HepG2 (cell line): ENCODE measurements around the gene SNRPD2. TPM values are rescaled to one million over a fixed set of nuclear protein-coding genes. Genes with fewer than 3 reads are reported as not detected.

ENCODE experiments used
- CREB1 ChIP-seq, 2 experiments: fragments of 450-650 bp in 1 of 2; IDR thresholded peaks; 2 replicates each; pipeline ENCODE4 v1.6.1; 2016 to 2017; ENCODE audit warnings: control low read depth in 1 of 2, mild to moderate bottlenecking in 1 of 2, missing compliant biosample characterization in 1 of 2, missing genetic modification characterization in 1 of 2
- FOXP1 ChIP-seq, 2 experiments: fragments of 450-650 bp in 1 of 2; IDR thresholded peaks; 2 replicates each; pipeline ENCODE4 v1.6.1; 2017 to 2018; ENCODE audit warnings: antibody characterized with exemption in 1 of 2
- HES4 ChIP-seq: sonication (generic); formaldehyde crosslinking; IDR thresholded peaks from 2 replicates; pipeline ENCODE4 v1.9.0; 2021; ENCODE audit warnings: mild to moderate bottlenecking, missing genetic modification reagents, borderline replicate concordance
- IKZF1 ChIP-seq: fragments of 450-650 bp; IDR thresholded peaks from 2 replicates; pipeline ENCODE4 v1.7.1; 2016
- KDM6A ChIP-seq: IDR thresholded peaks from 2 replicates; pipeline ENCODE4 v1.6.1; 2016; ENCODE audit warnings: low read depth
- MATR3 ChIP-seq: sonication (generic); formaldehyde crosslinking; IDR thresholded peaks from 2 replicates; pipeline ENCODE4 v1.4.0; 2020; ENCODE audit warnings: missing genetic modification reagents
- MLLT10 ChIP-seq: sonication (generic); formaldehyde crosslinking; IDR thresholded peaks from 2 replicates; pipeline ENCODE4 v1.4.0; 2020; ENCODE audit warnings: missing genetic modification reagents
- NBN ChIP-seq: fragments of 450-650 bp; conservative IDR thresholded peaks from 2 replicates; pipeline ENCODE4 v1.6.1; 2017
- POLR2A ChIP-seq, 2 experiments: IDR thresholded peaks; 2 replicates each; pipeline ENCODE4 v1.6.1; 2011; ENCODE audit warnings: low read depth in 2 of 2, low read length in 2 of 2, mild to moderate bottlenecking in 1 of 2, moderate library complexity in 1 of 2; ENCODE audit not compliant: insufficient read depth in 1 of 2
- SOX5 ChIP-seq: IDR thresholded peaks from 2 replicates; pipeline ENCODE4 v1.6.1; 2016; ENCODE audit warnings: borderline replicate concordance
- SOX6 ChIP-seq, 2 experiments: fragments of 450-650 bp in 1 of 2; sonication (generic) in 1 of 2; formaldehyde crosslinking in 1 of 2; IDR thresholded peaks; 2 replicates each; pipeline versions ENCODE4 v1.4.0 to v1.6.1; 2017 to 2020; ENCODE audit warnings: antibody characterized with exemption in 1 of 2, mild to moderate bottlenecking in 1 of 2, missing genetic modification reagents in 1 of 2
- SUZ12 ChIP-seq: fragments of 150-350 bp; IDR thresholded peaks from 2 replicates; pipeline ENCODE4 v1.6.1; 2014; ENCODE audit warnings: low read depth, low read length
- TGIF2 ChIP-seq: IDR thresholded peaks from 2 replicates; pipeline ENCODE4 v1.6.1; 2016; ENCODE audit warnings: control low read depth, missing compliant biosample characterization
- TMF1 ChIP-seq: sonication (generic); formaldehyde crosslinking; IDR thresholded peaks from 2 replicates; pipeline ENCODE4 v1.8.1; 2022; ENCODE audit warnings: low read depth, missing genetic modification reagents
- YEATS2 ChIP-seq: sonication (generic); formaldehyde crosslinking; IDR thresholded peaks from 2 replicates; pipeline ENCODE4 v1.4.0; 2020; ENCODE audit warnings: missing genetic modification reagents, borderline replicate concordance
- ZBTB7A ChIP-seq: sonication (generic); formaldehyde crosslinking; IDR thresholded peaks from 2 replicates; pipeline ENCODE4 v1.8.0; 2022; ENCODE audit warnings: mild to moderate bottlenecking, missing genetic modification reagents
- ZNF12 ChIP-seq: sonication (generic); formaldehyde crosslinking; IDR thresholded peaks from 2 replicates; pipeline ENCODE4 v1.5.0; 2020; ENCODE audit warnings: missing genetic modification reagents
- ZNF263 ChIP-seq: sonication (generic); formaldehyde crosslinking; IDR thresholded peaks from 2 replicates; pipeline ENCODE4 v1.4.0; 2020; ENCODE audit warnings: missing genetic modification reagents
- ZNF331 ChIP-seq: sonication (generic); formaldehyde crosslinking; IDR thresholded peaks from 2 replicates; pipeline ENCODE4 v1.4.0; 2020; ENCODE audit warnings: missing genetic modification reagents
- ZNF562 ChIP-seq: sonication (generic); formaldehyde crosslinking; IDR thresholded peaks from 2 replicates; pipeline ENCODE4 v1.8.0; 2022; ENCODE audit warnings: missing genetic modification reagents, borderline replicate concordance
- ZNF614 ChIP-seq: IDR thresholded peaks from 2 replicates; pipeline ENCODE4 v1.6.1; 2018; ENCODE audit warnings: missing biosample characterization, missing genetic modification reagents, inconsistent platforms, borderline replicate concordance
- ZNF772 ChIP-seq: sonication (generic); formaldehyde crosslinking; IDR thresholded peaks from 2 replicates; pipeline ENCODE4 v1.5.0; 2020; ENCODE audit warnings: mild to moderate bottlenecking, missing genetic modification reagents
- polyA plus RNA-seq, 8 experiments: library from polyadenylated mRNA; depleted of rRNA in 3 of 8; stranded (reverse) in 7 of 8; unstranded in 1 of 8; fragments of >200 nt; fragmentation: Illumina TruSeq in 4 of 8; extraction: Trizol in 4 of 8; gene quantifications; 2 replicates each; pipeline versions ENCODE4 v1.2.1 to v1.2.3, GENCODE V29; 2011 to 2016; ENCODE audit warnings: low read depth in 4 of 8, missing spikeins in 1 of 8, mixed read lengths in 1 of 8; ENCODE audit not compliant: insufficient read depth in 1 of 8
- total RNA-seq, 5 experiments: library from RNA; depleted of rRNA; stranded (reverse); fragments of >200 nt; fragmentation: Illumina TruSeq; extraction: Trizol; gene quantifications; 2 replicates each; pipeline ENCODE4 v1.2.3, GENCODE V29; 2016; ENCODE audit warnings: low read depth in 1 of 5
- TF ChIP-seq, protein P1 (sequence below): sonication (generic); formaldehyde crosslinking; IDR thresholded peaks from 2 replicates; pipeline ENCODE4 v1.5.1; 2020; ENCODE audit warnings: missing genetic modification reagents, mild to moderate bottlenecking, borderline replicate concordance
- TF ChIP-seq, protein P2 (sequence below): sonication (generic); formaldehyde crosslinking; IDR thresholded peaks from 2 replicates; pipeline ENCODE4 v1.5.0; 2020; ENCODE audit warnings: missing genetic modification reagents
- TF ChIP-seq, protein P3 (sequence below): sonication (generic); formaldehyde crosslinking; IDR thresholded peaks from 2 replicates; pipeline ENCODE4 v1.5.1; 2020; ENCODE audit warnings: mild to moderate bottlenecking, missing genetic modification reagents, moderate library complexity
- TF ChIP-seq, protein P4 (sequence below): sonication (generic); formaldehyde crosslinking; IDR thresholded peaks from 2 replicates; pipeline ENCODE4 v1.8.0; 2022; ENCODE audit warnings: missing genetic modification reagents, mild to moderate bottlenecking, inconsistent platforms, borderline replicate concordance

SNRPD2 gene
- total and polyA plus RNA-seq, 2 of the 13 experiments (the other 11 are each of a cell fraction or from before 2014, with no cell fraction given) = 299 to 485 TPM

DNA sequence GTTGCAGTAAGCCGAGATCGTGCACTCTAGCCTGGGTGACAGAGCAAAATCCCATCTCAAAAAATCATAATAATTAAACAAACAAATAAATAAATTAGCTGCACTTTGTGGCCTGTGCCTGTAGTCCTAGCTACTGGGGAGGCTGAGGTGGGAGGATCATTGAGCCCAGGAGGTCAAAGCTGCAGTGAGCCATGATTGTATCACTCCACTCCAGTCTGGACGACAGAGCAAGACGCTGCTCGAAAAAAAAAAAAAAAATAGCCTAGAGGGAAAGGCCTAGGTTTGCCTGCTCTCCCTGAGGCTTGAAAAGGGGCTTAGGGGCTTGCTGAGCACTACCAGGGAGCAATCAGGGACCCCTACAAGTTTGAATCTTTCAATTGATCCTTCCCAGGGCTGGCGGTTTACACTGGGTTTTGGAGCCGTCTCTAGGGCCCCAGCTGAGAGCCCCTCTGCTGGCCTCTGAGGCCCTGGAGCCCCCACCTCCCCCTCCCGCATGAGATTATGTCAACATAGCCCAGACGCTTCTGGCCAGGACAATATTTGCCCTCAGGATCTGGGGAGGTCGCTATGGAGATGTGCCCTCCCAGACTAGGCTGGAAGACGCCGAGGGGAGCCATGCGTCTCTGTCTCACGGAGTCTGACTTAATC lies 34.1 kb downstream of the SNRPD2 start (continued):
- TF ChIP-seq, protein P1, sequence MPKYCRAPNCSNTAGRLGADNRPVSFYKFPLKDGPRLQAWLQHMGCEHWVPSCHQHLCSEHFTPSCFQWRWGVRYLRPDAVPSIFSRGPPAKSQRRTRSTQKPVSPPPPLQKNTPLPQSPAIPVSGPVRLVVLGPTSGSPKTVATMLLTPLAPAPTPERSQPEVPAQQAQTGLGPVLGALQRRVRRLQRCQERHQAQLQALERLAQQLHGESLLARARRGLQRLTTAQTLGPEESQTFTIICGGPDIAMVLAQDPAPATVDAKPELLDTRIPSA (CRISPR knock-in tag) = no peak
- no peak for TF ChIP-seq ZNF263
- TF ChIP-seq FOXP1 (IDR thresholded peaks at IDR 0.05) = no peak
- 0 out of 2 replicates have a peak, but pooled peaks have one; percentile 20 for TF ChIP-seq FOXP1 (CRISPR knock-in tag; IDR thresholded peaks at IDR 0.05)
- no peak for TF ChIP-seq POLR2A (IDR thresholded peaks at IDR 0.05; ENCODE audit: insufficient read depth in 1 of 2, low read depth in 2 of 2, low read length in 2 of 2)
- TF ChIP-seq HES4 (CRISPR knock-in tag) = no peak
- TF ChIP-seq TMF1 (CRISPR knock-in tag) = no peak
- peak; percentile 26; the same call in 1 of the 2 replicates for TF ChIP-seq ZBTB7A (CRISPR knock-in tag)
- TF ChIP-seq SUZ12 = no peak
- TF ChIP-seq ZNF331 (CRISPR knock-in tag) = no peak
- TF ChIP-seq SOX6 (IDR thresholded peaks at IDR 0.05) = no peak
- peak; percentile 46; the same call in 1 of the 2 replicates for TF ChIP-seq SOX6 (CRISPR knock-in tag; IDR thresholded peaks at IDR 0.05)
- TF ChIP-seq KDM6A (CRISPR knock-in tag) = peak; percentile 46; the same call in 1 of the 2 replicates
- TF ChIP-seq ZNF614 (CRISPR knock-in tag) = no peak
- no peak for TF ChIP-seq TGIF2 (CRISPR knock-in tag)
- no peak for TF ChIP-seq MLLT10 (CRISPR knock-in tag)
- peak; percentile 11; the same call in 1 of the 2 replicates for TF ChIP-seq SOX5 (CRISPR knock-in tag)
- no peak for TF ChIP-seq IKZF1
- TF ChIP-seq, protein P2, sequence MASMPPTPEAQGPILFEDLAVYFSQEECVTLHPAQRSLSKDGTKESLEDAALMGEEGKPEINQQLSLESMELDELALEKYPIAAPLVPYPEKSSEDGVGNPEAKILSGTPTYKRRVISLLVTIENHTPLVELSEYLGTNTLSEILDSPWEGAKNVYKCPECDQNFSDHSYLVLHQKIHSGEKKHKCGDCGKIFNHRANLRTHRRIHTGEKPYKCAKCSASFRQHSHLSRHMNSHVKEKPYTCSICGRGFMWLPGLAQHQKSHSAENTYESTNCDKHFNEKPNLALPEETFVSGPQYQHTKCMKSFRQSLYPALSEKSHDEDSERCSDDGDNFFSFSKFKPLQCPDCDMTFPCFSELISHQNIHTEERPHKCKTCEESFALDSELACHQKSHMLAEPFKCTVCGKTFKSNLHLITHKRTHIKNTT (CRISPR knock-in tag) = no peak
- no peak for TF ChIP-seq MATR3
- TF ChIP-seq NBN = no peak
- no peak for TF ChIP-seq ZNF562 (CRISPR knock-in tag)
- TF ChIP-seq CREB1 (IDR thresholded peaks at IDR 0.05) = no peak
- no peak for TF ChIP-seq CREB1 (CRISPR knock-in tag; IDR thresholded peaks at IDR 0.05)
- no peak for TF ChIP-seq YEATS2 (CRISPR knock-in tag)
- TF ChIP-seq, protein P3, sequence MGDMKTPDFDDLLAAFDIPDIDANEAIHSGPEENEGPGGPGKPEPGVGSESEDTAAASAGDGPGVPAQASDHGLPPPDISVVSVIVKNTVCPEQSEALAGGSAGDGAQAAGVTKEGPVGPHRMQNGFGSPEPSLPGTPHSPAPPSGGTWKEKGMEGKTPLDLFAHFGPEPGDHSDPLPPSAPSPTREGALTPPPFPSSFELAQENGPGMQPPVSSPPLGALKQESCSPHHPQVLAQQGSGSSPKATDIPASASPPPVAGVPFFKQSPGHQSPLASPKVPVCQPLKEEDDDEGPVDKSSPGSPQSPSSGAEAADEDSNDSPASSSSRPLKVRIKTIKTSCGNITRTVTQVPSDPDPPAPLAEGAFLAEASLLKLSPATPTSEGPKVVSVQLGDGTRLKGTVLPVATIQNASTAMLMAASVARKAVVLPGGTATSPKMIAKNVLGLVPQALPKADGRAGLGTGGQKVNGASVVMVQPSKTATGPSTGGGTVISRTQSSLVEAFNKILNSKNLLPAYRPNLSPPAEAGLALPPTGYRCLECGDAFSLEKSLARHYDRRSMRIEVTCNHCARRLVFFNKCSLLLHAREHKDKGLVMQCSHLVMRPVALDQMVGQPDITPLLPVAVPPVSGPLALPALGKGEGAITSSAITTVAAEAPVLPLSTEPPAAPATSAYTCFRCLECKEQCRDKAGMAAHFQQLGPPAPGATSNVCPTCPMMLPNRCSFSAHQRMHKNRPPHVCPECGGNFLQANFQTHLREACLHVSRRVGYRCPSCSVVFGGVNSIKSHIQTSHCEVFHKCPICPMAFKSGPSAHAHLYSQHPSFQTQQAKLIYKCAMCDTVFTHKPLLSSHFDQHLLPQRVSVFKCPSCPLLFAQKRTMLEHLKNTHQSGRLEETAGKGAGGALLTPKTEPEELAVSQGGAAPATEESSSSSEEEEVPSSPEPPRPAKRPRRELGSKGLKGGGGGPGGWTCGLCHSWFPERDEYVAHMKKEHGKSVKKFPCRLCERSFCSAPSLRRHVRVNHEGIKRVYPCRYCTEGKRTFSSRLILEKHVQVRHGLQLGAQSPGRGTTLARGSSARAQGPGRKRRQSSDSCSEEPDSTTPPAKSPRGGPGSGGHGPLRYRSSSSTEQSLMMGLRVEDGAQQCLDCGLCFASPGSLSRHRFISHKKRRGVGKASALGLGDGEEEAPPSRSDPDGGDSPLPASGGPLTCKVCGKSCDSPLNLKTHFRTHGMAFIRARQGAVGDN (CRISPR knock-in tag) = peak; percentile 35; the same call in 1 of the 2 replicates
- TF ChIP-seq ZNF772 (CRISPR knock-in tag) = no peak
- no peak for TF ChIP-seq ZNF12 (CRISPR knock-in tag)
- TF ChIP-seq, protein P4, sequence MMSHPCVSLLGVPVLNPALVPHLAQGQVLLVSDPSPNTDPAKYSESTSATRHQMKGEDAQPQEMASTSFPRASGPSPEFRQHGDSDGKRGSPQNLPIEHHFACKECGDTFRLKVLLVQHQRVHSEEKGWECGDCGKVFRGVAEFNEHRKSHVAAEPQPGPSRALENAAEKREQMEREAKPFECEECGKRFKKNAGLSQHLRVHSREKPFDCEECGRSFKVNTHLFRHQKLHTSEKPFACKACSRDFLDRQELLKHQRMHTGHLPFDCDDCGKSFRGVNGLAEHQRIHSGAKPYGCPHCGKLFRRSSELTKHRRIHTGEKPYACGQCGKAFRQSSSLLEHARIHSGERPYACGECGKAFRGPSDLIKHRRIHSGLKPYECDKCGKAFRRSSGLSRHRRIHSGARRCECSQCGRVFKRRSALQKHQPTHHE (CRISPR knock-in tag) = no peak
